GM12878 (cell line): Measurements from ENCODE around the gene RASD1. TPM values are rescaled to one million over a fixed set of nuclear protein-coding genes. Genes with fewer than 3 reads are reported as not detected.

ENCODE experiments used
- ATAC-seq: fragments of 200-7000 bp; cut with Tn5 transposase; 3 replicates; pipeline ENCODE4 v1.9.1; 2020; ENCODE audit warnings: mild to moderate bottlenecking, moderate library complexity
- BruUV-seq: library from RNA; stranded (reverse); fragments of 400-500 nt; replicated peaks from 2 replicates; lab custom pipeline; 2021; lab: Mats Ljungman, UMichigan
- CTCF ChIA-PET: fragments of 300-600 bp; sonication (Branson Sonifier 250); formaldehyde crosslinking; extraction: SDS; loops from one replicate; lab custom pipeline; 2021; ENCODE audit warnings: inconsistent platforms; lab: Yijun Ruan, JAX
- POLR2A ChIA-PET: fragments of 350-600 bp; formaldehyde crosslinking; extraction: SDS; loops from one replicate; lab custom pipeline; 2021; ENCODE audit warnings: inconsistent platforms; lab: Charles Lee
- RAD21 ChIA-PET: fragments of 300-600 bp; sonication (Branson Sonifier 250); formaldehyde crosslinking; loops from one replicate; lab custom pipeline; 2023; ENCODE audit warnings: antibody characterized with exemption; ENCODE audit not compliant: unreplicated experiment; lab: Charles Lee
- SMC1A ChIA-PET: fragments of 300-600 bp; sonication (Branson Sonifier 250); formaldehyde crosslinking; loops from one replicate; lab custom pipeline; 2023; ENCODE audit not compliant: unreplicated experiment, uncharacterized antibody; lab: Charles Lee
- DNase-seq: peaks from one replicate; pipeline ENCODE4 v3.0.0-alpha.2; 2011; ENCODE audit warnings: low read depth, low spot score
- FAIRE-seq: peaks from 3 replicates; lab custom pipeline; 2011; peaks lifted over from hg19 to GRCh38; lab: Jason Lieb, UNC
- H2AFZ ChIP-seq: 2 replicates; pipeline ENCODE4 v1.6.0; 2011; ENCODE audit warnings: low read depth, low read length, control low read depth; ENCODE audit not compliant: control insufficient read depth
- H3K27ac ChIP-seq: 2 replicates; pipeline ENCODE4 v1.5.1; 2011; ENCODE audit warnings: control low read depth; ENCODE audit not compliant: control insufficient read depth, insufficient read depth
- H3K27me3 ChIP-seq, 2 experiments: replicated peaks in 1 of 2; 2 replicates each; pipeline versions ENCODE4 v1.6.0 to v1.6.1; 2011; ENCODE audit warnings: low read length in 1 of 2; ENCODE audit not compliant: control insufficient read depth in 2 of 2, insufficient read depth in 2 of 2
- H3K36me3 ChIP-seq, 2 experiments: 2 replicates each; pipeline ENCODE4 v1.5.1; 2011; ENCODE audit warnings: low read length in 1 of 2; ENCODE audit not compliant: control insufficient read depth in 2 of 2, insufficient read depth in 2 of 2
- H3K4me1 ChIP-seq: 2 replicates; pipeline ENCODE4 v1.6.1; 2011; ENCODE audit warnings: mild to moderate bottlenecking, low read length, moderate library complexity, mixed read lengths; ENCODE audit not compliant: control insufficient read depth, insufficient read depth
- H3K4me2 ChIP-seq: 2 replicates; pipeline ENCODE4 v1.6.0; 2011; ENCODE audit warnings: control low read depth; ENCODE audit not compliant: control insufficient read depth, insufficient read depth
- H3K4me3 ChIP-seq: fragments of 200-600 bp; sonication (generic); 2 replicates; pipeline ENCODE4 v1.5.1; 2016
- H3K79me2 ChIP-seq: 2 replicates; pipeline ENCODE4 v1.6.0; 2011; ENCODE audit warnings: low read length; ENCODE audit not compliant: control insufficient read depth, insufficient read depth
- H3K9ac ChIP-seq: 2 replicates; pipeline ENCODE4 v1.8.0; 2011; ENCODE audit warnings: low read length, control low read depth, mixed read lengths; ENCODE audit not compliant: control insufficient read depth, insufficient read depth
- H3K9me3 ChIP-seq: replicated peaks from 3 replicates; pipeline ENCODE4 v1.5.1; 2011; ENCODE audit warnings: mild to moderate bottlenecking, low read length; ENCODE audit not compliant: control insufficient read depth, insufficient read depth
- H4K20me1 ChIP-seq: 2 replicates; pipeline ENCODE4 v1.6.0; 2011; ENCODE audit not compliant: control insufficient read depth, insufficient read depth
- CBFB ChIP-seq: IDR thresholded peaks from 2 replicates; pipeline ENCODE4 v1.6.1; 2016; ENCODE audit warnings: antibody characterized with exemption, low read depth
- IRF3 ChIP-seq: fragments of 450-650 bp; IDR thresholded peaks from 2 replicates; pipeline ENCODE4 v1.6.1; 2014; ENCODE audit warnings: mild to moderate bottlenecking
- IRF4 ChIP-seq: IDR thresholded peaks from 2 replicates; pipeline ENCODE4 v1.6.1; 2011; ENCODE audit warnings: low read depth, low read length
- LARP7 ChIP-seq: fragments of 450-650 bp; IDR thresholded peaks from 2 replicates; pipeline ENCODE4 v1.6.1; 2017; ENCODE audit warnings: mild to moderate bottlenecking
- NFYB ChIP-seq: IDR thresholded peaks from 2 replicates; pipeline ENCODE4 v1.6.1; 2011; ENCODE audit warnings: low read depth, mild to moderate bottlenecking, low read length, improper control_type of control experiment, moderate library complexity; ENCODE audit not compliant: insufficient read depth
- NR2C1 ChIP-seq: fragments of 450-650 bp; IDR thresholded peaks from 2 replicates; pipeline ENCODE4 v1.6.1; 2017; ENCODE audit warnings: antibody characterized with exemption, mild to moderate bottlenecking, moderate library complexity
- SIX5 ChIP-seq: IDR thresholded peaks from 2 replicates; pipeline ENCODE4 v1.6.1; 2011; ENCODE audit warnings: mild to moderate bottlenecking, low read depth, low read length, moderate library complexity; ENCODE audit not compliant: severe bottlenecking
- YBX1 ChIP-seq: fragments of 450-650 bp; IDR thresholded peaks from 2 replicates; pipeline ENCODE4 v1.6.1; 2016; ENCODE audit warnings: antibody characterized with exemption
- ZNF622 ChIP-seq: fragments of 450-650 bp; IDR thresholded peaks from 2 replicates; pipeline ENCODE4 v1.6.1; 2017; ENCODE audit warnings: mild to moderate bottlenecking, inconsistent platforms
- WGBS: methylation state at CpG from one replicate; pipeline ENCODE4 v1.1.6; 2016; ENCODE audit warnings: low lambda C conversion rate; ENCODE audit not compliant: insufficient replicate concordance, insufficient coverage; ENCODE audit errors: missing lambda C conversion rate; 5-methylcytosine and 5-hydroxymethylcytosine counted together
- in situ Hi-C: fragments of 300-500 bp; cut with MboI; formaldehyde crosslinking; loops from 9 replicates; pipeline ENCODE4 v1.14.3; 2018; ENCODE audit warnings: mixed read lengths
- intact Hi-C: fragments of 100-400 bp; cut with micrococcal nuclease; formaldehyde crosslinking; loops from one replicate; pipeline ENCODE4 v1.14.2; 2022; ENCODE audit not compliant: unreplicated experiment
- polyA plus RNA-seq, 11 experiments: library from polyadenylated mRNA; depleted of rRNA in 4 of 11; unstranded in 6 of 11; stranded (reverse) in 5 of 11; fragments of >200 nt; fragmentation: Nextera tagmentation in 4 of 11; fragmentation: Illumina TruSeq in 1 of 11; extraction: Ambion mirVana in 4 of 11; extraction: Trizol in 1 of 11; gene quantifications; 1 replicate in 1 of 11; 2 replicates in 10 of 11; pipeline versions ENCODE4 v1.2.1 to v1.2.3, GENCODE V29; 2011 to 2016; ENCODE audit warnings: inconsistent platforms in 2 of 11, missing spikeins in 2 of 11, low read depth in 1 of 11
- total RNA-seq, 4 experiments: library from RNA; depleted of rRNA in 3 of 4; stranded (reverse); fragments of >200 nt in 3 of 4; fragmentation: Illumina TruSeq in 1 of 4; extraction: Trizol in 1 of 4; gene quantifications; 2 replicates each; pipeline versions ENCODE4 v1.2.1 to v1.2.3, GENCODE V29; 2013 to 2021
- TF ChIP-seq, protein P1 (sequence below): IDR thresholded peaks from 2 replicates; pipeline ENCODE4 v1.6.1; 2011; ENCODE audit warnings: low read depth, mild to moderate bottlenecking, low read length, moderate library complexity, borderline replicate concordance; ENCODE audit errors: extremely low read depth

RASD1 gene
- total and polyA plus RNA-seq, 10 of the 15 experiments (the other 5 are each of a cell fraction or from before 2014, with no cell fraction given), result 0.14 to 0.33 TPM; not detected in 8

DNA sequence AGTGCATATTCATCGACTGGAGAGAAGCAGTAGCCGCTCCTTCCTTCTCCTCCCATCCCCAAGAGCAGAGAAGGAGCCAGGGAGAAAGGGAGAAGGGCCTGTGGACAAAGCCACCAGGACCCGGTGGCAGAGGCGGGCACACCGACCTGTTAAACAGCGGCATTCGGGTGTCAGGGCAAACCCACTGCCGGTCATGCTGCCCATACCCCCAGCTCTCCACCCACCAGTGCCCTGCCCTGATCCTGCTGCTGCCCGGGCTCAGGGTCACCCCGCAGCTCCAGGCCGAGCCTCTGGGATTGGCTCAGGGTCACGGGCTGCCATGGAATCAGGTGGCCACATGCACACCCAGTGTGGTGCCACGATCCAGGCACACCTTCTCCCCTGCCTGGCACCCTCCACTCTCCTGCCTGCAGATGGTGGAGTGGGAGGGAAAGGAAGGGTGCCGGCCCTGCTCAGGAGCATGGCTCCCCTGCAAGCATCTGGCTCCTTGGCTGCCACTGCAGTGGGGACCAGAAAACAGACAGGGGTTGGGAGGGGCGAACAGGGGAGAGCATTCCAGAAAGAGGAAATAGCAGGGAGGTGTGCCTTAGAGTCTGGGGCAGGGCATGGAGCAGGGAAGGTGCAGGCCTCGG lies 18.3 kb upstream of the RASD1 start:
- Histone ChIP-seq H3K4me3 (no peak overlapping the region), H3K27ac (no peak overlapping the region), H4K20me1 (no peaks in the 10 kb centered on the region), H3K9ac (no peak overlapping the region), H3K36me3 (no peaks in the 10 kb centered on the region), H3K4me2 (no peak overlapping the region), H3K9me3 (no peaks in the 10 kb centered on the region), H3K4me1 (no peaks in the 10 kb centered on the region), H2AFZ (no peak overlapping the region), H3K27me3 (no peaks in the 10 kb centered on the region), H3K79me2 (no peaks in the 10 kb centered on the region)
- no TSS peak for BruUV-seq
- ChIA-PET CTCF (interaction anchor here (1.2 kb wide), 1 partner anchor 18 kb away, joined by 4 read pairs; no protein-coding TSS in a partner anchor), RAD21 (no interaction called here), SMC1A (interaction anchor here (0.9 kb wide), 1 partner anchor 18 kb away, joined by 3 read pairs; no protein-coding TSS in a partner anchor), POLR2A (no interaction called here)
- intact Hi-C loops, result no loop called here
- 43% methylated on average over 13 of the region's 16 CpGs for WGBS
- TF ChIP-seq YBX1, result no peak
- TF ChIP-seq LARP7, result no peak
- no peak for TF ChIP-seq NFYB
- TF ChIP-seq, protein P1, sequence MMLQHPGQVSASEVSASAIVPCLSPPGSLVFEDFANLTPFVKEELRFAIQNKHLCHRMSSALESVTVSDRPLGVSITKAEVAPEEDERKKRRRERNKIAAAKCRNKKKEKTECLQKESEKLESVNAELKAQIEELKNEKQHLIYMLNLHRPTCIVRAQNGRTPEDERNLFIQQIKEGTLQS, result no peak
- no peak for TF ChIP-seq SIX5
- TF ChIP-seq NR2C1, result no peak
- TF ChIP-seq IRF3, result no peak
- TF ChIP-seq CBFB, result no peak
- no peak for TF ChIP-seq IRF4
- no peak for TF ChIP-seq ZNF622
- in situ Hi-C loops, result no loop called here
- ATAC-seq (no peak), DNase-seq (no peak), FAIRE-seq (no peak)
